ENCODE results near the gene AMZ1. TPM values are rescaled to one million over a fixed set of nuclear protein-coding genes. Genes with fewer than 3 reads are reported as not detected.
"Not testable (repeated sequence)": the region's sequence is repeated elsewhere in the genome, so short reads cannot be mapped to it uniquely, and the experiment has no call there.

The AMZ1 gene
- total and polyA plus RNA-seq, 11 donors = 0.01 to 0.48 (median 0.05) TPM; not detected in 6

DNA sequence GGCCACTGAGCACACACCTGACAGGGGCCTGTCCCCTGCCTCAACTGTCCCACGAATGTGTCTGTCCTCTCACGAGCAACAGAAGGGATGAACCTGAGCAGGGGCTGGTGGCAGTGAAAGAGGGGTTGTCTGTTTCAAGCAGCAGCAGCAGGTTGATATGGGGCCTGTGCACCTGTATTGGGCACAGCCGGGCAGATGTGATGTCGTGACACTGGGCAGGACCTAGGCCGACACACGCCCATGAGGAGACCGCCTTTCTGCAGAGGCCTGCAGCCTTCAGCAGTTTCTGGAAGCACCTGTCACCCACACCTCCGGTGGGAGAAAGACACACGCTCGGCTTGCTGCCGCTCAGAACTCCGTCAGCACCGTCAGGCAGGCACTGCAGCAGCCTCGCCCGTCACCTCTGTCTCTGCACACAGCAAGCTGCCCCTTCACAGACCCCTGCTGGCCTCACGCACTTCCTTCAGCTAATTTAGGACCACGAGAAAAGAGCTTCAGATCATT is 48.5 kb downstream of the AMZ1 start:
- Histone ChIP-seq H3K36me3 (peaks cover 0 to 4% (median under 1%) of the 10 kb centered on the region in 9 donors), H3K4me1 (peaks cover 6 to 63% (median 40%) of the 10 kb centered on the region in 12 donors), H3K4me3 (no peak overlapping the region), H3K9me3 (peaks cover 0 to 10% (median 0%) of the 10 kb centered on the region in 12 donors), H3K27me3 (no peaks in the 10 kb centered on the region), H3K27ac (no peak overlapping the region)
- WGBS, 4 donors = 87 to 96% (median 93%) methylated on average over 11 to 17 of the region's 17 CpGs
- peak in 1 of 4 donors; percentile 1 for ATAC-seq
- DNase-seq = peak in 1 of 5 donors; percentile 20
- no peak for TF ChIP-seq POLR2A (IDR thresholded peaks at IDR 0.05)
- TF ChIP-seq, protein P1, sequence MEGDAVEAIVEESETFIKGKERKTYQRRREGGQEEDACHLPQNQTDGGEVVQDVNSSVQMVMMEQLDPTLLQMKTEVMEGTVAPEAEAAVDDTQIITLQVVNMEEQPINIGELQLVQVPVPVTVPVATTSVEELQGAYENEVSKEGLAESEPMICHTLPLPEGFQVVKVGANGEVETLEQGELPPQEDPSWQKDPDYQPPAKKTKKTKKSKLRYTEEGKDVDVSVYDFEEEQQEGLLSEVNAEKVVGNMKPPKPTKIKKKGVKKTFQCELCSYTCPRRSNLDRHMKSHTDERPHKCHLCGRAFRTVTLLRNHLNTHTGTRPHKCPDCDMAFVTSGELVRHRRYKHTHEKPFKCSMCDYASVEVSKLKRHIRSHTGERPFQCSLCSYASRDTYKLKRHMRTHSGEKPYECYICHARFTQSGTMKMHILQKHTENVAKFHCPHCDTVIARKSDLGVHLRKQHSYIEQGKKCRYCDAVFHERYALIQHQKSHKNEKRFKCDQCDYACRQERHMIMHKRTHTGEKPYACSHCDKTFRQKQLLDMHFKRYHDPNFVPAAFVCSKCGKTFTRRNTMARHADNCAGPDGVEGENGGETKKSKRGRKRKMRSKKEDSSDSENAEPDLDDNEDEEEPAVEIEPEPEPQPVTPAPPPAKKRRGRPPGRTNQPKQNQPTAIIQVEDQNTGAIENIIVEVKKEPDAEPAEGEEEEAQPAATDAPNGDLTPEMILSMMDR (IDR thresholded peaks at IDR 0.05) = no peak
- intact Hi-C loops (cut with DNase I) = loop anchor here in 5 of 10 donors (5.0 to 10.0 kb wide), 3 partner anchors 68 to 108 kb away; partner anchors contain the start of gene GNA12 (in 3 of the 5)

GRCh38 chr7:2737005-2737743 is 49.2 kb downstream of the AMZ1 start:
- DNase-seq = peak in 1 of 5 donors; percentile 12
- intact Hi-C loops (cut with DNase I) = loop anchor here in 5 of 10 donors (5.0 to 10.0 kb wide), 3 partner anchors 68 to 108 kb away; partner anchors contain the start of gene GNA12 (in 3 of the 5)
- Histone ChIP-seq H3K9me3 (peaks cover 0 to 10% (median 0%) of the 10 kb centered on the region in 12 donors), H3K4me1 (peaks cover 6 to 67% (median 42%) of the 10 kb centered on the region in 12 donors), H3K27ac (peak overlapping the region in 2 of 12 donors; percentile 29 to 59)
- H3K27me3 ChIP-seq, H3K36me3 ChIP-seq, ATAC-seq, H3K4me3 ChIP-seq: not testable (repeated sequence)
- WGBS, 4 donors = 91 to 95% (median 94%) methylated on average over 15 of the region's 15 CpGs

DNA sequence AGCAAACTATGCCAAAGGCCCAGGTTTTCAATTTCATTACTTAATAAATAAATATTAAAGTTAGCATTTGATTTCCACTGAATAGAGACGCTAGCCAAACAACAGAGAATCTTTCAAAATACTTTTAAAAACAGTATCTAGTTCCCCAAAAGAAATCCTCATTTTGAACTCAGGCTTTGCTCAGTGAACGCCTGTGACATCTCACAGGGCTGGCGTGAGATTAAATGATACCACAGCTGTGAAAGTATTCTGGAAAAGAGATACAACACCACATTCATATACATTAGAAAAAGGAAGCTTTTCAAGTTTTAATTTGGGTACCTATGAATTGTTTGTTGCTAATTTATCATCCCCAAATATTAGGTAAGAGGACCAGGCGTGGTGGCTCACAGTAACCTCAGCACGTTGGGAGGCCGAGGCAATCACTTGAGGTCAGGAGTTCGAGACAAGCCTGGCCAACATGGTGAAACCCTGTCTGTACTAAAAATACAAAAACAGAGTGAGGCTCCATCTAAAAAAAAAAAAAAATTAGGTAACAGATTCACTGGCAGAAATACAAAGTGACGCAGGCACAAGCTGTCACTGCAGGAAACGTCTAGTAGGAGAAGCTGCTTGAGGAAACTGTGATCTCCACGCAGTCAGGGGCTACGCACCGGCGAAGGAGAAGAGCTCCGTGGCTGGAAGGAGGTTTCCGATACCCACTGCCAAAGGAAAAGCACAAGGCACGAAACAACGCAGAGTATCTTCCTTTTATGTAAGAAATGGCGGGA is 50.0 kb downstream of the AMZ1 start:
- ATAC-seq (peak in 3 of 4 donors; percentile 13 to 64 (median 37)), DNase-seq (peak in 4 of 5 donors; percentile 67 to 72 (median 69))
- Histone ChIP-seq H3K4me3 (peak overlapping the region in 3 of 12 donors; percentile 1 to 31 (median 12)), H3K36me3 (no peaks in the 10 kb centered on the region), H3K4me1 (peaks cover 6 to 68% (median 45%) of the 10 kb centered on the region in 12 donors), H3K27ac (peak overlapping the region in 9 of 12 donors; percentile 4 to 59 (median 32)), H3K9me3 (peaks cover 0 to 10% (median 0%) of the 10 kb centered on the region in 12 donors), H3K27me3 (no peaks in the 10 kb centered on the region)
- TF ChIP-seq POLR2A (IDR thresholded peaks at IDR 0.05) = no peak
- TF ChIP-seq, protein P1 (IDR thresholded peaks at IDR 0.05) = no peak
- 30 to 48% (median 36%) methylated on average over 18 of the region's 18 CpGs for WGBS, 4 donors
- intact Hi-C loops (cut with DNase I) = loop anchor here in 5 of 10 donors (5.0 to 10.0 kb wide), 3 partner anchors 67 to 107 kb away; partner anchors contain the start of gene GNA12 (in 3 of the 5)

- Histone ChIP-seq H3K36me3 (no peaks in the 10 kb centered on the region), H3K27ac (peak overlapping the region in 6 of 12 donors; percentile 6 to 59 (median 30)), H3K27me3 (no peaks in the 10 kb centered on the region), H3K9me3 (peaks cover 0 to 3% (median 0%) of the 10 kb centered on the region in 12 donors), H3K4me1 (peaks cover 6 to 63% (median 38%) of the 10 kb centered on the region in 12 donors), H3K4me3 (peak overlapping the region in 1 of 12 donors; percentile 12)
- TF ChIP-seq POLR2A (IDR thresholded peaks at IDR 0.05) = no peak
- TF ChIP-seq, protein P1 (IDR thresholded peaks at IDR 0.05) = no peak
- ATAC-seq (no peak), DNase-seq (peak in 1 of 5 donors; percentile 27)
- intact Hi-C loops (cut with DNase I) = loop anchor here in 5 of 10 donors (5.0 to 10.0 kb wide), 3 partner anchors 66 to 106 kb away; partner anchors contain the start of gene GNA12 (in 3 of the 5)
- WGBS, 4 donors = 92 to 94% (median 93%) methylated on average over 19 of the region's 19 CpGs
Measured at GRCh38 chr7:2738766-2739549, 51.0 kb downstream of the AMZ1 start.

GRCh38 chr7:2743523-2744185 is 55.7 kb downstream of the AMZ1 start:
- H3K27ac ChIP-seq; H3K27me3 ChIP-seq; H3K4me3 ChIP-seq; ATAC-seq; H3K9me3 ChIP-seq; DNase-seq; intact Hi-C loops (cut with DNase I); H3K36me3 ChIP-seq: not testable (repeated sequence)
- H3K4me1 ChIP-seq = peaks cover 0 to 19% (median 6%) of the 10 kb centered on the region in 12 donors
- 90 to 95% (median 92%) methylated on average over 20 of the region's 20 CpGs for WGBS, 4 donors

- intact Hi-C loops (cut with DNase I); H3K4me3 ChIP-seq; H3K9me3 ChIP-seq; H3K27ac ChIP-seq; H3K36me3 ChIP-seq; ATAC-seq; H3K27me3 ChIP-seq; DNase-seq: not testable (repeated sequence)
- H3K4me1 ChIP-seq = peaks cover 0 to 17% (median 4%) of the 10 kb centered on the region in 12 donors
Measured at GRCh38 chr7:2748684-2749083, 60.7 kb downstream of the AMZ1 start.
